ENCODE results near the gene FSTL5.

The FSTL5 gene

GRCh38 chr4:161336016-161336530 lies 827.7 kb downstream of the FSTL5 start:
- DNase-seq (ENCODE audit: low spot score), result no peak

All from activated CD4-positive, alpha-beta T cell treated with anti-CD3 and anti-CD28 coated beads, Interleukin-2, Interleukin-4, amounts not matched to agents 100 ng/mL and 50 ng/mL, durations not matched to agents 16 hours and 8 hours (primary cell).